ENCODE data around the gene RHOB.
A peak's percentile ranks its signal among the peaks of the same experiment; 100 is the strongest.
"Not testable (repeated sequence)": the region's sequence is repeated elsewhere in the genome, so short reads cannot be mapped to it uniquely, and the experiment has no call there.

Gene RHOB

GRCh38 chr2:20414806-20415205, 32.1 kb upstream of the RHOB start:
- H3K9me3 ChIP-seq (ENCODE audit: low read length), result no peaks in the 10 kb centered on the region
- no peak overlapping the region for H3K9ac ChIP-seq (ENCODE audit: low read length)
- no peaks in the 10 kb centered on the region for H3K27me3 ChIP-seq (ENCODE audit: control insufficient read depth in 1 of 2, insufficient read depth in 2 of 2, low read length in 2 of 2)
- no peak overlapping the region for H3K27ac ChIP-seq (ENCODE audit: low read depth, low read length)
- H3K4me3 ChIP-seq (ENCODE audit: low read depth in 1 of 2, low read length in 2 of 2), result no peak overlapping the region
- no peaks in the 10 kb centered on the region for H3K36me3 ChIP-seq (ENCODE audit: insufficient read depth, low read length)
- peaks cover 5% of the 10 kb centered on the region for H3K4me1 ChIP-seq (ENCODE audit: insufficient read depth, low read length)

GRCh38 chr2:20415511-20415918, 31.4 kb upstream of the RHOB start:
- H3K27ac ChIP-seq (ENCODE audit: low read depth, low read length), result no peak overlapping the region
- H3K9me3 ChIP-seq (ENCODE audit: low read length), result no peaks in the 10 kb centered on the region
- H3K27me3 ChIP-seq (ENCODE audit: control insufficient read depth in 1 of 2, insufficient read depth in 2 of 2, low read length in 2 of 2), result no peaks in the 10 kb centered on the region
- H3K36me3 ChIP-seq (ENCODE audit: insufficient read depth, low read length), result no peaks in the 10 kb centered on the region
- peaks cover 7% of the 10 kb centered on the region for H3K4me1 ChIP-seq (ENCODE audit: insufficient read depth, low read length)
- no peak overlapping the region for H3K4me3 ChIP-seq (ENCODE audit: low read depth in 1 of 2, low read length in 2 of 2)
- no peak overlapping the region for H3K9ac ChIP-seq (ENCODE audit: low read length)

GRCh38 chr2:20416723-20417122, 30.2 kb upstream of the RHOB start:
- Histone ChIP-seq H3K9me3 (ENCODE audit: low read length) (no peaks in the 10 kb centered on the region), H3K9ac (ENCODE audit: low read length) (no peak overlapping the region), H3K4me1 (ENCODE audit: insufficient read depth, low read length) (peaks cover 13% of the 10 kb centered on the region), H3K4me3 (ENCODE audit: low read depth in 1 of 2, low read length in 2 of 2) (no peak overlapping the region), H3K27ac (ENCODE audit: low read depth, low read length) (no peak overlapping the region), H3K36me3 (ENCODE audit: insufficient read depth, low read length) (no peaks in the 10 kb centered on the region), H3K27me3 (ENCODE audit: control insufficient read depth in 1 of 2, insufficient read depth in 2 of 2, low read length in 2 of 2) (no peaks in the 10 kb centered on the region)

GRCh38 chr2:20417230-20417821, 29.5 kb upstream of the RHOB start:
- H3K9ac ChIP-seq (ENCODE audit: low read length); H3K27ac ChIP-seq (ENCODE audit: low read depth, low read length): not testable (repeated sequence)

GRCh38 chr2:20418519-20418918, 28.4 kb upstream of the RHOB start:
- no peaks in the 10 kb centered on the region for H3K27me3 ChIP-seq (ENCODE audit: control insufficient read depth in 1 of 2, insufficient read depth in 2 of 2, low read length in 2 of 2)
- H3K9me3 ChIP-seq (ENCODE audit: low read length), result no peaks in the 10 kb centered on the region
- no peaks in the 10 kb centered on the region for H3K36me3 ChIP-seq (ENCODE audit: insufficient read depth, low read length)
- peak overlapping the region; percentile 35 for H3K27ac ChIP-seq (ENCODE audit: low read depth, low read length)
- peaks cover 26% of the 10 kb centered on the region for H3K4me1 ChIP-seq (ENCODE audit: insufficient read depth, low read length)
- no peak overlapping the region for H3K9ac ChIP-seq (ENCODE audit: low read length)
- H3K4me3 ChIP-seq (ENCODE audit: low read depth in 1 of 2, low read length in 2 of 2), result no peak overlapping the region

More at GRCh38 chr2:20417230-20417821, 29.5 kb upstream of the RHOB start:
- H3K9me3 ChIP-seq (ENCODE audit: low read length); H3K36me3 ChIP-seq (ENCODE audit: insufficient read depth, low read length); H3K27me3 ChIP-seq (ENCODE audit: control insufficient read depth in 1 of 2, insufficient read depth in 2 of 2, low read length in 2 of 2); H3K4me3 ChIP-seq (ENCODE audit: low read depth in 1 of 2, low read length in 2 of 2): not testable (repeated sequence)
- peaks cover 19% of the 10 kb centered on the region for H3K4me1 ChIP-seq (ENCODE audit: insufficient read depth, low read length)

- Histone ChIP-seq H3K4me1 (ENCODE audit: insufficient read depth, low read length) (peaks cover 31% of the 10 kb centered on the region), H3K36me3 (ENCODE audit: insufficient read depth, low read length) (no peaks in the 10 kb centered on the region), H3K9ac (ENCODE audit: low read length) (no peak overlapping the region), H3K27ac (ENCODE audit: low read depth, low read length) (peak overlapping the region; percentile 35), H3K9me3 (ENCODE audit: low read length) (no peaks in the 10 kb centered on the region), H3K4me3 (ENCODE audit: low read depth in 1 of 2, low read length in 2 of 2) (no peak overlapping the region), H3K27me3 (ENCODE audit: control insufficient read depth in 1 of 2, insufficient read depth in 2 of 2, low read length in 2 of 2) (no peaks in the 10 kb centered on the region)
These were observed 27.8 kb upstream of the RHOB start for GRCh38 chr2:20419007-20419576.

GRCh38 chr2:20419752-20420151, 27.1 kb upstream of the RHOB start:
- Histone ChIP-seq H3K27me3 (ENCODE audit: control insufficient read depth in 1 of 2, insufficient read depth in 2 of 2, low read length in 2 of 2) (no peaks in the 10 kb centered on the region), H3K9ac (ENCODE audit: low read length) (no peak overlapping the region), H3K36me3 (ENCODE audit: insufficient read depth, low read length) (no peaks in the 10 kb centered on the region), H3K4me1 (ENCODE audit: insufficient read depth, low read length) (peaks cover 33% of the 10 kb centered on the region), H3K4me3 (ENCODE audit: low read depth in 1 of 2, low read length in 2 of 2) (no peak overlapping the region), H3K27ac (ENCODE audit: low read depth, low read length) (peak overlapping the region; percentile 54), H3K9me3 (ENCODE audit: low read length) (no peaks in the 10 kb centered on the region)

GRCh38 chr2:20421336-20421987, 25.4 kb upstream of the RHOB start:
- H3K9ac ChIP-seq (ENCODE audit: low read length), result no peak overlapping the region
- H3K4me3 ChIP-seq (ENCODE audit: low read depth in 1 of 2, low read length in 2 of 2), result no peak overlapping the region
- no peaks in the 10 kb centered on the region for H3K27me3 ChIP-seq (ENCODE audit: control insufficient read depth in 1 of 2, insufficient read depth in 2 of 2, low read length in 2 of 2)
- peaks cover 41% of the 10 kb centered on the region for H3K4me1 ChIP-seq (ENCODE audit: insufficient read depth, low read length)
- no peaks in the 10 kb centered on the region for H3K9me3 ChIP-seq (ENCODE audit: low read length)
- H3K36me3 ChIP-seq (ENCODE audit: insufficient read depth, low read length), result no peaks in the 10 kb centered on the region
- H3K27ac ChIP-seq (ENCODE audit: low read depth, low read length), result peak overlapping the region; percentile 54

GRCh38 chr2:20421988-20422370, 24.9 kb upstream of the RHOB start:
- H3K27me3 ChIP-seq (ENCODE audit: control insufficient read depth in 1 of 2, insufficient read depth in 2 of 2, low read length in 2 of 2), result no peaks in the 10 kb centered on the region
- no peak overlapping the region for H3K9ac ChIP-seq (ENCODE audit: low read length)
- H3K9me3 ChIP-seq (ENCODE audit: low read length), result no peaks in the 10 kb centered on the region
- H3K4me3 ChIP-seq (ENCODE audit: low read depth in 1 of 2, low read length in 2 of 2), result no peak overlapping the region
- H3K27ac ChIP-seq (ENCODE audit: low read depth, low read length), result peak overlapping the region; percentile 54
- H3K36me3 ChIP-seq (ENCODE audit: insufficient read depth, low read length), result no peaks in the 10 kb centered on the region
- peaks cover 41% of the 10 kb centered on the region for H3K4me1 ChIP-seq (ENCODE audit: insufficient read depth, low read length)

GRCh38 chr2:20422402-20423271, 24.2 kb upstream of the RHOB start:
- H3K27ac ChIP-seq (ENCODE audit: low read depth, low read length), result peak overlapping the region; percentile 81

GRCh38 chr2:20423359-20423758, 23.5 kb upstream of the RHOB start:
- H3K4me1 ChIP-seq (ENCODE audit: insufficient read depth, low read length), result peaks cover 41% of the 10 kb centered on the region
- no peak overlapping the region for H3K4me3 ChIP-seq (ENCODE audit: low read depth in 1 of 2, low read length in 2 of 2)
- no peak overlapping the region for H3K9ac ChIP-seq (ENCODE audit: low read length)
- no peaks in the 10 kb centered on the region for H3K27me3 ChIP-seq (ENCODE audit: control insufficient read depth in 1 of 2, insufficient read depth in 2 of 2, low read length in 2 of 2)
- H3K36me3 ChIP-seq (ENCODE audit: insufficient read depth, low read length), result no peaks in the 10 kb centered on the region
- peak overlapping the region; percentile 81 for H3K27ac ChIP-seq (ENCODE audit: low read depth, low read length)
- H3K9me3 ChIP-seq (ENCODE audit: low read length), result no peaks in the 10 kb centered on the region

More at GRCh38 chr2:20422402-20423271, 24.2 kb upstream of the RHOB start:
- Histone ChIP-seq H3K27me3 (ENCODE audit: control insufficient read depth in 1 of 2, insufficient read depth in 2 of 2, low read length in 2 of 2) (no peaks in the 10 kb centered on the region), H3K4me3 (ENCODE audit: low read depth in 1 of 2, low read length in 2 of 2) (no peak overlapping the region), H3K36me3 (ENCODE audit: insufficient read depth, low read length) (no peaks in the 10 kb centered on the region), H3K4me1 (ENCODE audit: insufficient read depth, low read length) (peaks cover 41% of the 10 kb centered on the region), H3K9ac (ENCODE audit: low read length) (no peak overlapping the region), H3K9me3 (ENCODE audit: low read length) (no peaks in the 10 kb centered on the region)
